Activated naive CD8-positive, alpha-beta T cell treated with anti-CD3 and anti-CD28 coated beads, Interleukin-2, amount 50 U/mL, for 16 hours (primary cell): ENCODE results near the gene KLK2.
"Not testable (repeated sequence)": the region's sequence is repeated elsewhere in the genome, so short reads cannot be mapped to it uniquely, and the experiment has no call there.

Source experiments
- DNase-seq: peaks from one replicate; pipeline ENCODE4 v3.0.0-alpha.2; 2020; ENCODE audit warnings: low read depth, low spot score

The KLK2 gene

DNA sequence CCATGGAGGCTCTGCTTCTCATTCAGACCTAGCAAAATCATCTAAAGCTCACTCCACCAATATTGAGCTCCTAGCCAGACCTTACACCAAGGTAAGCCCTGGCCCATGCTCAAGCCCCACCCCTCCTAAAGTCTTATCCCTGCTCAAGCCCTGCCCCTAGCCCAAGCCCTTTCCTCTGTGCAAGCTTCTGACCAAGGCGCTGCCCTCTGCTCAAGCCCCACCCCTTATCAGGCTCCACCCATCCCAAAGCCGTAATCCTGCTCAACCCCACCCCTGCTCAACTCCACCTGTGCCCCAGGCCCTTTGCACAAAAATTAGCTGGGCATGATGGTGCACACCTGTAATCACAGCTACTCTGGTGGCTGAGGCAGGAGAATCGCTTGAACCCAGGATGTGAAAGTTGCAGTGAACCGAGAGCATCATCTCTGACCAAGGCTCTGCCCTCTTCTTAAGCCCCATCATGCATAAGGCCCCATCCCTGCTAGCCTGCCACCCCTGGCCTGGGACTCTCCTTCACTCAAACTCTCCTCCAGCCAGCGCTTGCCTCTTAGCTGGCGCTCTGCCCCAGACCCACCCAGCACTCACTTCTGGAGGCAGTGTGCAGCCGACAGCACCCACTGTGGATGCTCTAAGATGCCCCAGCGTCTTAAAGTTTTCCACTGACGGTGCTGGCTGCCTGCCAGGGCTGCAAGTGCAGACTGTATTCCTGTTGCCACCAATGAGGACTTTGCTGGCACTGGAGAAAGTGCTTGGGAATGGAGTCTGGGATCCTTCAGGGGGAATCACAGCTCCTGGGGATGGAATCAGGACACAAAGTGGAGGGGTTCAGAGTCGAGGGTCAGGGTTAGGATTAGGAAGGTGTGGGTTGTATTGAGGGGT is 21.5 kb downstream of the KLK2 start:
- DNase-seq = no peak

DNA sequence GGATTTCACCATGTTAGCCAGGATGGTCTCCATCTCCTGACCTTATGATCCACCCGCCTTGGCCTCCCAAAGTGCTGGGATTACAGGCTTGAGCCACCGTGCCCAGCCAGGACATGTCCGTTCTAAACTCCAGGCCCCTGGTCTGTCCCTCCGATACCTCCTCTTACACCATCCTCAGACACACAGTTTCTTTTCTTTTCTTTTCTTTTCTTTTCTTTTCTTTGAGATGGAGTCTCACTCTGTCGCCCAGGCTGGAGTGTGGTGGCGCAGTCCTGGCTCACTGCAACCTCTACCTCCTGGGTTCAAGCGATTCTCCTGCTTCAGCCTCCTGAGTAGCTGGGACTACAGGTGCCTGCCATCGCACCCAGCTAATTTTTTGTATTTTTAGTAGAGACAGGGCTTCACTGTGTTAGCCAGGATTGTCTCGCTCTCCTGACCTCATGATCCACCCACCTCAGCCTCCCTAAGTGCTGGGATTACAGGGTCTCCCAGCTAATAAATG is 22.9 kb downstream of the KLK2 start:
- DNase-seq = not testable (repeated sequence)

DNA sequence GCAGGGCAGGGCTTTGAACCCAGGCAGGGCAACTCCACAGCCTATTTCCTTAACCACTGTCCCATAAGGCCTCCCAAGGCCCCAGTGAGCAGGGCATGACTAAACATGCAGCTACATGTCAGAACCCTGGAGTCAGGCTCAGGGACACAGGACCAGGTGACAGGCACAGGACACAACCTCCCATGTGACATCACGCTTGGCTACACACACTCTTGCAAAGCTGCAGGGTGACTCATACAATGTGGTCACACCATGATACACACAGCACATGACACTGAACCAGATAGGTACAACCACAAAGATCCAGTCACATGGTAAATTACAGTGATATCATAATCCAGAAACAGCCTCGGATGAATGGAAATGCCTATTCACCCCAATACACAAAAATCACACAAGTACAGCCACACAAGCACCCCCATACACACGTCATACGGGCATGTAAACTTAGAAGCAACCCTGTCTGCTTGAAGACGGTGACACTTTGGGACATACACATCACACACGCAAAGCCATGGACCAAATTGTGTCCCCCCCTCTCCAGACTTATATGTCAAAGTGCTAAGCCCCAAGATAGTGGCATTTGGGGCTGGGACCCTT is 23.5 kb downstream of the KLK2 start:
- DNase-seq = no peak

DNA sequence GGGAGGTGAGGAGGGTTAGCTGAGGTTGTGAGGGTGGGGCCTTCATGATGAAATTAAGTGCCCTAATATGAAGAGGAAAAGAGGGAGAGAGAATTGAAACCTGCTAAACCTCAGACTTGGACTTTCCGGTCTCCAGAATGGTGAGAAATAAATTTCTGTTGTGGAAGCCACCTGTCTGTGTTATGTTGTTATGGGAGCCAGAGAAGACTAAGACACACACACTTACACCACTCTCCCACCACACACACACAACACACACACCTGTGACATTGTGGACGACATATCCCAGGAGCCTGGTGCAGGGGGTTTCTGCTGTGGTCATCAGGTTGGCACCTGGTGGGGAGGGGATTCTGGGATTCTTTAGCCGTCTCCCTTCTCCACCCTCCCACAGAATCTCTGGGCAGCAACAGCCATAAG is 24.0 kb downstream of the KLK2 start:
- no peak for DNase-seq

DNA sequence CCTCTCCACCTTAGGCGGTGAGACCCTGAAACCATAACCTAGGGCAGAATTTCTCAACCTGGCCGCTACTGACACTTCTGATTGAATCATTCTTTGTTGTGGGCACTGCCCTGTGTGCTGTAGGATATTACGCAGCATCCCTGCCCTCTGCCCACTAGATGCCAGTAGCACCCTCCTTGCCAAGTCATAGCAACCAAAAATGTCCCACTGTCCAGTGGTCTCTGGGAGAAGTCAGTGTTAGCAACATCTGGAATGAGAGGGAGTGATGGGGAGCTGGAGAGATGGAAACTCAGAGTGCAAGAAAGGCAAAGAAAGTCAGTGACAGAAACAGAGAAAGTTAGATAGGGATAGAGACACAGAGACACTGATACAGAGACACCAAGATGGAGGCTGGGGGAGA is 24.4 kb downstream of the KLK2 start:
- DNase-seq = no peak

DNA sequence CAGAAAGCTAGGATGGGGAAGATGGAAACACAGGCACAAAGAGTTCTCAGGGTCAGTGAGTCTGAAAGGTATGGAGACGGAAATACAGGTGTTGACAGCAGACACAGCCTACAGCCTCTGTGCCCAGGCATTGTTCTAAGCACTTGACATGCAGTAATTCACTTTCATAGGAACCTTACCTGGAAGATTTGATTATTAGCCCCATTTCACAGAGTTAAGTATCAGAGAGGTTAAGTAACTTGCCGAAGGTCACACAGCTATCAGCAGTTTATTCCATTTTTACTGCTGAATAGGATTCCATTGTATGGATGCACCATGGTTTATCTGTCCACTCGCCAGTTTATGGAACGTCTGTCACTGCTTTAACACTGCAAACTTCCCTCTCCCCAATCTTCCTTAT is 24.8 kb downstream of the KLK2 start:
- no peak for DNase-seq

DNA sequence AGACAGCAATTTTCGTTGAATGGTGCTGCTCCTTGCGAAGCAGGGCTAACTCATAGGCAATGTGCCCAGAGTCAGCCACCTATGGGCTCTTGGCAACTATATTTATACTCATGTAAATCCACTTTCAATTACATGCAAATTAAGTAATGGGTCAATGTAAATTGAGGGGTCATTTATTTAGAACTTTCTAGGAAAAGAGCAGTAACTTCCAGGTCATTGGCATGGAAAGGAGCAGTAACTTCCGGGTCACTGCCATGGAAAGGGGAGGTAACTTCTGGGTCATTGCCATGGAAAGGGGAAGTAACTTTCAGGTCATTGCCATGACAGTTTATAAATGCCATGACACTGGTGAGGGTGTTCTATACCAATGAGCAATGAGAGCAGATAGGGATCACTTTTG is 26.3 kb downstream of the KLK2 start:
- DNase-seq = no peak

DNA sequence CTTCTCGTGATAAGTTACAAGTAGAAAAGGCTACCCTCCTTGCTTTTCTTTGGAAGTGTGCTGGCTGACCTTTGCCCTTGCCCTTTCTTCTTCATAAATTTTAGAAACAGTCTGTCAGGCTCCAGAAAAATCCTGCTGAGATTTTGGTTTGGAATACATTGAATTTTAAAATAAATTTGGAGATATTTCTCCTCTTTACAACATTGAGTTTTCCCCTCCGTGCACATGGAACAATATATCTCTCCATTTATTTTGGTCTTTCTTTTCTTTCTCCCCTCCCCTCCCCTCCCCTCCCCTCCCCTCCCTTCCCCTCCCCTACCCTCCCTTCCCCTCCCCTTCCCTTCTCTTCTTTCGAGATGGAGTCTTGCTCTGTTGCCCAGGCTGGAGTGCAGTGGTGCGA is 29.4 kb downstream of the KLK2 start:
- DNase-seq = no peak

DNA sequence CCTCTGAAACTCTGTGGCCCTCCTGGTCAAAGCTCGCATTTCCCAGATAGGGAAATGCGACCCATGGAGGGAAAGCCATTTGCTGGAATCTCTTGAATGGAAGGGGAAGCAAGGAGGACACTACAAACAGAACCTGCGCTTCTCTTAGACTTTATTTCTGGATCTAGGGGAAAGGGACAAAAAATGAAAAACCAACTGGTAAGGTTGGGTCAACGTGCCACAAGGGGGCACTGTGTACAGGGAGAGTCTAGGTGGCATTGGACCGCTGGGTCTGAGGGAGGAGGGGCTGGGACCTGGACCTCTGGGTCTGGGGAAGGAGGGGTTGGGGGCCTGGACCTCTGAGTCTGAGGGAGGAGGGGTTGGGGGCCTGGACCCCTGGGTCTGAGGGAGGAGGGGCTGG is 33.0 kb downstream of the KLK2 start:
- no peak for DNase-seq

DNA sequence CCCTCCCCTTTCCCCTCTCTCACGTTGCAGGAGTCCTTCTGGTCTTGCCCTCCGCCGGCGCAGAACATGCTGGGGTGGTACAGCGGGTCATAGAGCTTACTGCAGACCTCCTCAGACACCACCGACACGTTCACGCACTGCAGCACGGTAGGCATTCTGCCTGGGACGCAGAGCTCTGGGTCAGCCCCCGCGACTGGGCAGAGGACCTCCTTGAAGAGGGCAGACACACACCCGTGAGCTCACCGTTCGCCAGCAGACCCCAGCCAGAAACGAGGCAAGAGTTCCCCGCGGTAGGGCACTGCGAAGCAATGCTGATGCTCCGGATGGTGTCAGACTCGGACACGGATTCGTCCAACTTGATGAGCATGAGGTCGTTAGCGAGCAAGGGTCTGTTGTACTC is 35.1 kb downstream of the KLK2 start:
- no peak for DNase-seq

DNA sequence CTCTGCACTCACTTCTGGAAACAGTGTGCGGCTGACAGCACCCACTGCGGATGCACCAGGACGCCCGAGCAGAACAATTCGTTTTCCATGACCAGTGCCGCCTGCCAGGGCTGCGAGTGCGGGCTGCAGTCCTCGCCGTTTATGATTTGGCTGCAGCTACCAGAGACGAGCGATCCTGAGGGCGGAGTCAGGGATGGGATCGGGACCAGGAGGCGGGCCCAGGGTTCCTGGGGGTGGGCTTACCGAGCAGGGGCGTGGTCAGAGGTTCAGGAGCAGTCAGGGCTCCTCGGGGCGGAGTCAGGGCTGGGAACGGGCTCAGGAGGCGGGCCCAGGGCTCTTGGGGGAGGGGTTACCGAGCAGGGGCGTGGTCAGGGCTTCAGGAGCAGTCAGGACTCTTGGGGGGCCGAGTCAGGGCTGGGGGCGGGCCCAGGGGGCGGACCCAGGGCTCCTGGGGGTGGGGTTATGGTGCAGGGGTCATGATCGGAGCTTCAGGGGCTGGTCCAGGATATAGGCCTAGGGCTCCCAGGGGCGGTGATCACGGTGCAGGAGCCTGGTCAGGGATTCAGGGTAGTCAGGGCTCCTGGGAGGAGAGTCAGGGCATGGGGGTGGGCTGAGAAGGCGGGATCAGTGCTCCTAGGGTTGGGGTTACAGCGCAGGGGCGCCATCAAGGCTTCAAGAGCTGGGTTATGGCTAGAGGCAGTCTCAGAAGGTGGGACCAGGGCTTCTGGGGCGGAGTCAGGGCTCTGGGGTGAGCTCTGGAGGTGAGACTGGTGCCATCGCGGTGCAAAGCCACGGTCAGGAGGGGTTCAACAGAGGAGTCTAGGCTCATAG is 36.2 kb downstream of the KLK2 start:
- DNase-seq = no peak

DNA sequence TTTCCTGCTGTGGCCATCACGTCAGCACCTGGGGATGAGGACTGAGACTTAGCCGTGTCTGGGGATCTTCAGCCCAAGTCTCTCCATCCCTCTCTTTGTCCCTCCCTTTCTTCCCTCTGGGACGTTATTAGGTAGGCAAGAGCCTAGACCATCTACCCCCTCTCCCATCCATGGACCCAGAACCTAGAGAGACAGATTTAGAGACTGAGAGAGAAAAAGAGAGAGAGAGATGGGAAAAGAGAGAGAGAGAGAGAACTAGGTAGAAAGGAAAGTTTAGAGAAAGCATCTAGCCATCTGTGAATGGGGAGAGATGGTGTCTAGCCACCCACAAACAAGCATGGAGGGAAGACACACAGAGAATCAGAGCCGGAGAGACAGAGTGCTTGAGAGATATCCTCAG is 37.5 kb downstream of the KLK2 start:
- no peak for DNase-seq

DNA sequence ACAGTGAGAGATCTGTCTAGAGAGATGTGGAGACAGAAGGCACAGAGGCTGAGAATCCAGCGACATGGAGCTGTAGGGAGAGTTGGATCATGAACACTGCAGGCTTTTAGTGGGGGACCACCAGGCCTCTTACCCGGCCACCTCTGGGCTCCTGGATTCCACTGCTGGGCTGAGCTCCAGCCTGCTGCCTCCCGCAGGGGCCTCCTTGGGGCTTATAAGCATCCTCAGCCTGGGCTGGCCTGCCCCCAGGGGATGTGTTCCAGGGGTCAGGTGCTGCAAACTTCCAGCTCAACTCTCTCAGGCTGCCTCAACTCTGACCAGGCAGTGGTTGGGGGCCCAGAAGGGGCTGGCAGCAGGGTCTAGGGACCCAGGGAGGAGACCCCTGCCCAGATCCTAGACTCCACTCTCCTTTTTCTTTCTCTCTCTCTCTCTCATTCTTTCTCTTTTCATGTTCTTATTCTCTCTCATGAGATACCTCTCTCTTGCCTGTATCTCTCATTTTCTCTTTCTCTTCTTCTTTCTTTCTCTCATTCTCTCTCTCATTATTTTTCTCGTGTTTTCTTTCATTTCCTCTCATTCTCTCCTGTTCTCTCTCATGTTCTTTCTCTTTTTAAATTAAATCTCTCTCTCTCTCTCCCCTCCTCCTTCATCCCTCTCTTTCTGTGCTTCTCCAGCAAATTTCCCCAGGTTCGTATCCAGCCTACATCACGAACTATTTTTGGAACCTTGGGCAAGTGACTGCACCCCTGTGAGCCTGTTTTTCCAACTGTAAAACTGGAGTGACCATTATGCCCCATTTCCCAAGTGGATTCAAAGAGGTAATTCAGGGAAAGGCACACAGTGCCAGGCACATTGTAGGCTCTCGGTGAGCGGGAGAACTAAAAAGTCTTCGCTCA is 38.2 kb downstream of the KLK2 start, which contains the start of gene KLK4:
Gene KLK4, minus strand, starts transcription at position 190 of the 896 bp plus-strand sequence. CDS start 657 bp downstream, outside the sequence.
- no peak for DNase-seq

DNA sequence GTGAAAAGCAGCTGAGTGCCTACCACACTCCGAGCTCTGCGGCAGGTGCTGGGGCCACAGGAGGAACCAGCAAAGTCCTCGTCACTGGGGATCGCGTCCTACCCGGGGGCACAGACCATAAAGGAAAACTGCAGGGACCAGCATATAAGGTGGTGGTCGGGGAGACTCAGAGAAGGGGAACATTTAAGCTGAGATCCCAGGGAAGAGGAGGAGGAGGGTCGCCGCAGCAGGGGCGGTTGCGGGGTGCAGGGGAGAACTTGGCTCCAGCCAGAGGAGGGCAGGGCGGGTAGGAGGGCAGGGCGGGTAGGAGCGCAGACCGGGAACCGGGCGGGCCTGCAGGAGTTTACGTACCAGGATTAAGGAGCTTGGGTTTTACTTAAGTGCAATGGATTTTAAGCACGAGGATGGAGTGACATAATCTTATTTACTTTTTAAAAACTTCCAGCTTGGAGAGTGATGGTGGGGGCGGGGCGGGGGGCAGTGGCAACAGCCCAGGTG is 38.9 kb downstream of the KLK2 start:
- DNase-seq = no peak

DNA sequence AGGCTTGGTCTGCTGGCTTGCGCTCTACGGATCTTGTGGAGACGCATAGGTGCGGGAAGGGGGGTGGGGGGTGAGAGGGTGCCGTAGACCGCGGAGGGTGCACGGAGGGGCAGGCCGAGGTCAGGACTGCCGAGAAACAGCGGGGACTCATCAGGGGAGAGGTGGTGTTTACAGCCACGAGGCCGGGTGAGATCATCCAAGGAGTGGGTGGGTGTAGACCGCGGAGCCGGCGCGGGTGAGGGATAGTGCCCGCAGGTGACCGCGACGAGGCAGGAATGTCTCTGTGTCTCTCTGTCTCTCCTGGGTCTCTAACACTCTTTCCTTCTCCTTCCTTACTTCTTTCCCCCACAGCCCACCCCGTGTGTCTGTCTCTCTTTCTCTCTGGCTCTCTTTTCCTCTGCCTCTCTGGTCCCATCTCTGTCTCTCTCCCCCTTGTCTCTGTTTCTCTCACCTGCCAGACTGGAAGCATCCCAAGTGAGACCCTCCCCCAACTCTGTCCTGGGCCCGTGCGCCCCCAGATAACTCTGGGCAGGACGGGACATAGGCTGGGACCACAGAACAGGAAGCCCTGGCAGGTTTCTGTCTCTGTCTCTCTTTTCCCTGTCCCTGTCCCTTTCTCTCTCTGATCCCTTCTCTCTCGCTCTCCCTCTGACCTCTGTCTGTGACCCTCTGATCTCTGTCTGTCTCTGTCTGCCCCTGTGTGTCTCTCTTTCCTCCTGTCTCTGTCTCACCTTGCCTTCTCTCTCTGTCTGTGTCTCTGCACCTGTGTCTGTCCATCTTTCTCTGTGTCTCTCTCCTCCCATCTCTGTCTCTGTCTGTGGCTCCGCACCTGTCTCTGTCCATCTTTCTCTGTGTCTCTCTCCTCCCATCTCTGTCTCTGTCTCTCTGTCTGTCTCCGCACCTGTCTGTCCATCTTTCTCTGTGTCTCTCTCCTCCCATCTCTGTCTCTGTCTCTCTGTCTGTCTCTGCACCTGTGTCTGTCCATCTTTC is 39.8 kb downstream of the KLK2 start:
- no peak for DNase-seq

DNA sequence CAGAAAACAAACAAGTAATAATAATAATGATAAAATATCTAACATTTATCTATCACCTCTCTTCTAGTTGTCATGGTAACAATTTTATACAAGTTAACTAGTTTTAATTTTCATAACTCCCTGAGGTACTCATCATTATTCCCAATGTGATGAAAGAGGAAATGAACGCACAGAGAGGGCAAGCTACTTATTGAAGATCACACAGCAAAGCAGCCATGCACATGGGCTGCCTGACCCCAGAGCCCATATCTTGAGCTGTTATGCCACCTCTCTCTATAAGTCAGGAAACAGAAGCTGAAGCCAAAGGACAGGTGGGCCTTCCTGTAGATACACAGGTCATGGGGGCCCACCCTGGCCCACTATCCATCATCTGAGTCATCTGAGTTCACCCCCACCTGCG is 42.8 kb downstream of the KLK2 start:
- no peak for DNase-seq

DNA sequence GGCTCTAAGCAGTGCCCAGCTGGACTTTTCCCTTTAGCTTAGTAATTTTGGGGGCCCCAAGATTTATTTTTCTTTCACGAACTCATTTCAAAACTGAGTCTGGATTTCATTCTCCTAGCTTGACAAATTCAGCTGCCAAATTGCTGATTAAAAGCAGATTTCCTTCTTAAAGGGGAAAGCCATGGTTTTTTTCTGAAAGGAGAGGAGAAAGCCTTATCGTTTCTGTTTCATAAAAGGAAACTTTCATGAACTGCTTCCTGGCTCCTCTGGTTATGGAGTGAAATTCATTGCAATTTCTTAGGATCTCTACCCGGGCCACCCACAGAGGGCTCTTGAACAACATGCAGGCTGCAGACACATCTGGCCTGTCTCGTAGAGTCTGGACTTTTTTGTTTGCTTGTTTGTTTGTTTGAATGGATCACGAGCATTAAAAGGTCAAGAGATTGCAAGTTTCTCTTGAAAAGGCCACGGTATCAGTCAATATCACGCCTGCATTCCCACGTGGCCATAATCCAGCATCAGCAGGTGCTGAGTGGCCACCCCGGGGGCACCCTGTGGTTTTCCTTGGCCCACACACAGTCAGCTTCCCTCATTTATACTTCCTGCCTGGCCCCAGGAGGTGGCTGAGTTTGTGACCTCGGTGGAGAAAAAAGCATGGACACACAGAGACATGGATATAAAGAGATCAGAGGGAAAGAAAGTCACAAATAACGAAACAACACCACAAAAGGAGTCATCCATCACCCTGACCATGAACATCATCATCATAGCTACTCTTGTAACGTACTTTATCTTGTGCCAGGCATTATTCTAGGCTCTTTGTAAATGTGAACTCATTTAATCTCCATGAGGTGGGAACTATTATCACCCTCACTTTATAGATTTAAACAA is 48.4 kb downstream of the KLK2 start:
- no peak for DNase-seq

DNA sequence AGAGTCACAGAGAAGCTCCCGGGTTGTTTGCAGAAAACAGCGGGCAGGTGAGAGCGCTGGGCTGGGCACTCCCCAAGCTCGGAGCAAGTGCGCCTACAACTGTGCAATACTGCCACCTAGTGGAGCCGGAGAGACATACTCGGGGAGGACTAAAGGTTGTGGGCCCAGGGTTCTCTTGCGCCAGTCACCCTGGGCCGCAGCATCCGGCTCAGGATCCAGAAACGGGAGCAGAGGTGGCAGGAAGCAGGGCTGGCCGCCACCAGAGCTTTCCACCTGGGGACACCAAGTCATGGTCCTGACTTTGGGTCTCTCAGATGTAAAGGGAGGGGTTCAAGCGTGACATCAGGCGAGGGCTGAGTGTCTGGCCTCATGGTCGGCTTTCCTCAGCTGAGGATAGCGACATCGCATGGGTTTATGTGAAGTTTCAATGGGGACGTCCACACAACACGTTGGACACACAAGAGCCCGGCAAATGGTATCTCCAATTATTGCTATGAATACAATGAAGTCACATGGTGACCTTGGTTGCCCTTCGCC is 49.1 kb downstream of the KLK2 start:
- peak; percentile 55 for DNase-seq
